ENCODE data around the gene TATDN3.

GRCh38 chr1:212791261-212791675, 426 bp upstream of the TATDN3 start:
- TF ChIP-seq POLR2AphosphoS5 (IDR thresholded peaks at IDR 0.05; ENCODE audit: low read depth, low read length) (no peak), POLR2A (IDR thresholded peaks at IDR 0.05; ENCODE audit: low read depth, low read length) (no peak), PAX5 (IDR thresholded peaks at IDR 0.05; ENCODE audit: insufficient read depth, low read length, severe bottlenecking) (no peak), TAF1 (IDR thresholded peaks at IDR 0.05; ENCODE audit: low read depth, low read length) (no peak), SPI1 (IDR thresholded peaks at IDR 0.05; ENCODE audit: low read depth, low read length) (no peak)

All from GM12891 (cell line).